Hepatocyte (in vitro differentiated cells): ENCODE results near the gene OVCH2. TPM values are rescaled to one million over a fixed set of nuclear protein-coding genes. Genes with fewer than 3 reads are reported as not detected.

Source experiments
- DNase-seq: peaks from one replicate; pipeline ENCODE4 v3.0.0-alpha.2; 2016; ENCODE audit warnings: low spot score
- H2AFZ ChIP-seq: fragments of 200-600 bp; sonication (generic); 2 replicates; pipeline ENCODE4 v1.6.0; 2016; ENCODE audit warnings: antibody characterized with exemption, mild to moderate bottlenecking
- H3K27ac ChIP-seq: fragments of 200-600 bp; sonication (generic); 2 replicates; pipeline ENCODE4 v1.5.1; 2016; ENCODE audit warnings: mild to moderate bottlenecking
- H3K27me3 ChIP-seq: fragments of 200-600 bp; sonication (generic); 2 replicates; pipeline ENCODE4 v1.6.1; 2016
- H3K36me3 ChIP-seq: fragments of 200-600 bp; sonication (generic); replicated peaks from 2 replicates; pipeline ENCODE4 v1.5.1; 2016; ENCODE audit warnings: low read depth; ENCODE audit not compliant: insufficient read depth
- H3K4me1 ChIP-seq: fragments of 200-600 bp; sonication (generic); 2 replicates; pipeline ENCODE4 v1.5.1; 2016; ENCODE audit warnings: mild to moderate bottlenecking, moderate library complexity; ENCODE audit not compliant: insufficient read depth
- H3K4me2 ChIP-seq: fragments of 200-600 bp; sonication (generic); 2 replicates; pipeline ENCODE4 v1.6.0; 2016
- H3K4me3 ChIP-seq: fragments of 200-600 bp; sonication (generic); 2 replicates; pipeline ENCODE4 v1.5.1; 2016; ENCODE audit warnings: mild to moderate bottlenecking
- H3K79me2 ChIP-seq: fragments of 200-600 bp; sonication (generic); 2 replicates; pipeline ENCODE4 v1.6.0; 2017; ENCODE audit warnings: mild to moderate bottlenecking
- H3K9me2 ChIP-seq: fragments of 200-600 bp; sonication (generic); replicated peaks from 2 replicates; pipeline ENCODE4 v1.6.0; 2017; ENCODE audit warnings: mild to moderate bottlenecking; ENCODE audit not compliant: insufficient read depth
- H3K9me3 ChIP-seq: fragments of 200-600 bp; sonication (generic); 2 replicates; pipeline ENCODE4 v1.5.1; 2016; ENCODE audit warnings: low read depth, mild to moderate bottlenecking
- H4K20me1 ChIP-seq: fragments of 200-600 bp; sonication (generic); 2 replicates; pipeline ENCODE4 v1.6.0; 2016; ENCODE audit warnings: mild to moderate bottlenecking; ENCODE audit not compliant: insufficient read depth, poor library complexity, severe bottlenecking
- CTCF ChIP-seq: fragments of 200-600 bp; sonication (generic); IDR thresholded peaks from 2 replicates; pipeline ENCODE4 v1.5.1; 2016; ENCODE audit warnings: antibody characterized with exemption, mild to moderate bottlenecking; ENCODE audit not compliant: poor library complexity
- EZH2 ChIP-seq: fragments of 200-600 bp; sonication (generic); IDR thresholded peaks from 2 replicates; pipeline ENCODE4 v1.6.1; 2016; ENCODE audit warnings: antibody characterized with exemption, mild to moderate bottlenecking, borderline replicate concordance
- EZH2phosphoT487 ChIP-seq: fragments of 200-600 bp; sonication (generic); IDR thresholded peaks from one replicate; pipeline ENCODE4 v1.6.1; 2018; ENCODE audit warnings: antibody characterized with exemption, mild to moderate bottlenecking, low read depth, moderate library complexity; ENCODE audit not compliant: unreplicated experiment, severe bottlenecking
- WGBS: methylation state at CpG from one replicate; pipeline ENCODE4 v1.1.6; 2016; ENCODE audit warnings: low lambda C conversion rate; ENCODE audit errors: missing lambda C conversion rate; 5-methylcytosine and 5-hydroxymethylcytosine counted together
- polyA plus RNA-seq: library from polyadenylated mRNA; unstranded; fragments of >200 nt; fragmentation: Nextera tagmentation; extraction: Ambion mirVana; gene quantifications from 2 replicates; pipeline ENCODE4 v1.2.1, GENCODE V29; 2016
- total RNA-seq: library from RNA; depleted of rRNA; stranded (reverse); fragments of >200 nt; gene quantifications from 2 replicates; pipeline ENCODE4 v1.2.3, GENCODE V29; 2014

The OVCH2 gene
- total and polyA plus RNA-seq, 2 experiments from 2014 or later: 0.51 to 0.63 TPM

GRCh38 chr11:7703740-7704139 is 2.5 kb downstream of the OVCH2 start:
- Histone ChIP-seq H3K27me3 (peaks cover 4% of the 10 kb centered on the region), H4K20me1 (no peaks in the 10 kb centered on the region), H3K4me2 (no peak overlapping the region), H3K9me2 (no peaks in the 10 kb centered on the region), H3K36me3 (no peaks in the 10 kb centered on the region), H2AFZ (no peak overlapping the region), H3K4me1 (no peaks in the 10 kb centered on the region), H3K79me2 (no peaks in the 10 kb centered on the region), H3K4me3 (no peak overlapping the region), H3K27ac (no peak overlapping the region), H3K9me3 (no peaks in the 10 kb centered on the region)
- TF ChIP-seq CTCF: no peak
- TF ChIP-seq EZH2: no peak
- TF ChIP-seq EZH2phosphoT487: no peak
- 29% methylated on average over 5 of the region's 5 CpGs for WGBS
- no peak for DNase-seq

- Histone ChIP-seq H2AFZ (no peak overlapping the region), H3K4me1 (peaks cover 9% of the 10 kb centered on the region), H3K4me3 (no peak overlapping the region), H3K9me3 (no peaks in the 10 kb centered on the region), H4K20me1 (no peaks in the 10 kb centered on the region), H3K36me3 (no peaks in the 10 kb centered on the region), H3K27me3 (no peaks in the 10 kb centered on the region), H3K79me2 (no peaks in the 10 kb centered on the region), H3K4me2 (no peak overlapping the region), H3K27ac (no peak overlapping the region), H3K9me2 (no peaks in the 10 kb centered on the region)
- TF ChIP-seq CTCF: no peak
- no peak for TF ChIP-seq EZH2
- no peak for TF ChIP-seq EZH2phosphoT487
- no peak for DNase-seq
- 76% methylated on average over 5 of the region's 5 CpGs for WGBS
Observed at GRCh38 chr11:7696424-7696823, 9.9 kb downstream of the OVCH2 start.

- no peak for DNase-seq
- 86% methylated on average over 3 of the region's 3 CpGs for WGBS
- peak overlapping the region; percentile 25 for H3K4me2 ChIP-seq
- H2AFZ ChIP-seq: peak overlapping the region; percentile 57
- TF ChIP-seq EZH2phosphoT487 (no peak), EZH2 (no peak), CTCF (no peak)
- peaks cover 9% of the 10 kb centered on the region for H3K4me1 ChIP-seq
- no peak overlapping the region for H3K4me3 ChIP-seq
- no peaks in the 10 kb centered on the region for H3K79me2 ChIP-seq
- H3K27me3 ChIP-seq: no peaks in the 10 kb centered on the region
- H4K20me1 ChIP-seq: no peaks in the 10 kb centered on the region
- no peaks in the 10 kb centered on the region for H3K9me2 ChIP-seq
- H3K36me3 ChIP-seq: no peaks in the 10 kb centered on the region
- H3K9me3 ChIP-seq: no peaks in the 10 kb centered on the region
- no peak overlapping the region for H3K27ac ChIP-seq
Observed at GRCh38 chr11:7694235-7694634, 12.0 kb downstream of the OVCH2 start.

- no peaks in the 10 kb centered on the region for H3K9me3 ChIP-seq
- peak overlapping the region; percentile 28 for H3K4me2 ChIP-seq
- TF ChIP-seq EZH2: no peak
- TF ChIP-seq CTCF: no peak
- TF ChIP-seq EZH2phosphoT487: no peak
Observed at GRCh38 chr11:7692426-7692825, 13.9 kb downstream of the OVCH2 start.

More at GRCh38 chr11:7692426-7692825, 13.9 kb downstream of the OVCH2 start:
- no peak for DNase-seq
- no peaks in the 10 kb centered on the region for H4K20me1 ChIP-seq
- H3K27me3 ChIP-seq: no peaks in the 10 kb centered on the region
- no peak overlapping the region for H3K27ac ChIP-seq
- H2AFZ ChIP-seq: no peak overlapping the region
- H3K36me3 ChIP-seq: no peaks in the 10 kb centered on the region
- H3K4me3 ChIP-seq: no peak overlapping the region
- H3K4me1 ChIP-seq: peaks cover 9% of the 10 kb centered on the region
- no peaks in the 10 kb centered on the region for H3K9me2 ChIP-seq
- 90% methylated on average over 3 of the region's 3 CpGs for WGBS
- no peaks in the 10 kb centered on the region for H3K79me2 ChIP-seq
